ENCODE measurements around the gene MBLAC2. TPM values are rescaled to one million over a fixed set of nuclear protein-coding genes. Genes with fewer than 3 reads are reported as not detected.

The MBLAC2 gene
- polyA plus RNA-seq, 1 donor from 2014 or later, result 13.8 TPM

- H3K9me3 ChIP-seq (ENCODE audit: low read length), result no peaks in the 10 kb centered on the region
- peak overlapping the region; percentile 88 for H3K4me2 ChIP-seq (ENCODE audit: low read length)
- H3K9me2 ChIP-seq (ENCODE audit: insufficient read depth, low read length), result no peaks in the 10 kb centered on the region
- no peak overlapping the region for H3K27ac ChIP-seq (ENCODE audit: low read length)
- H3K36me3 ChIP-seq (ENCODE audit: insufficient read depth, low read length), result no peaks in the 10 kb centered on the region
- peaks cover 10% of the 10 kb centered on the region for H3K27me3 ChIP-seq (ENCODE audit: insufficient read depth, low read depth, low read length)
- no peaks in the 10 kb centered on the region for H4K20me1 ChIP-seq (ENCODE audit: insufficient read depth)
- no peak overlapping the region for H2AFZ ChIP-seq (ENCODE audit: low read depth, low read length)
- peaks cover 15% of the 10 kb centered on the region for H3K79me2 ChIP-seq (replicated peaks; ENCODE audit: insufficient read depth, low read length)
- H3K4me3 ChIP-seq (ENCODE audit: low read length), result peak overlapping the region; percentile 91
- H3F3A ChIP-seq (ENCODE audit: insufficient read depth, low read length, poor library complexity, severe bottlenecking), result peaks cover 3% of the 10 kb centered on the region
- no peak overlapping the region for H3K9ac ChIP-seq (ENCODE audit: low read length)
- no peak for TF ChIP-seq RAD21 (conservative IDR thresholded peaks at IDR 0.05)
- TF ChIP-seq TAF1 (IDR thresholded peaks at IDR 0.05; ENCODE audit: low read depth), result no peak
- TF ChIP-seq SMC3 (conservative IDR thresholded peaks at IDR 0.05; ENCODE audit: poor library complexity), result no peak
- TF ChIP-seq, protein P1, sequence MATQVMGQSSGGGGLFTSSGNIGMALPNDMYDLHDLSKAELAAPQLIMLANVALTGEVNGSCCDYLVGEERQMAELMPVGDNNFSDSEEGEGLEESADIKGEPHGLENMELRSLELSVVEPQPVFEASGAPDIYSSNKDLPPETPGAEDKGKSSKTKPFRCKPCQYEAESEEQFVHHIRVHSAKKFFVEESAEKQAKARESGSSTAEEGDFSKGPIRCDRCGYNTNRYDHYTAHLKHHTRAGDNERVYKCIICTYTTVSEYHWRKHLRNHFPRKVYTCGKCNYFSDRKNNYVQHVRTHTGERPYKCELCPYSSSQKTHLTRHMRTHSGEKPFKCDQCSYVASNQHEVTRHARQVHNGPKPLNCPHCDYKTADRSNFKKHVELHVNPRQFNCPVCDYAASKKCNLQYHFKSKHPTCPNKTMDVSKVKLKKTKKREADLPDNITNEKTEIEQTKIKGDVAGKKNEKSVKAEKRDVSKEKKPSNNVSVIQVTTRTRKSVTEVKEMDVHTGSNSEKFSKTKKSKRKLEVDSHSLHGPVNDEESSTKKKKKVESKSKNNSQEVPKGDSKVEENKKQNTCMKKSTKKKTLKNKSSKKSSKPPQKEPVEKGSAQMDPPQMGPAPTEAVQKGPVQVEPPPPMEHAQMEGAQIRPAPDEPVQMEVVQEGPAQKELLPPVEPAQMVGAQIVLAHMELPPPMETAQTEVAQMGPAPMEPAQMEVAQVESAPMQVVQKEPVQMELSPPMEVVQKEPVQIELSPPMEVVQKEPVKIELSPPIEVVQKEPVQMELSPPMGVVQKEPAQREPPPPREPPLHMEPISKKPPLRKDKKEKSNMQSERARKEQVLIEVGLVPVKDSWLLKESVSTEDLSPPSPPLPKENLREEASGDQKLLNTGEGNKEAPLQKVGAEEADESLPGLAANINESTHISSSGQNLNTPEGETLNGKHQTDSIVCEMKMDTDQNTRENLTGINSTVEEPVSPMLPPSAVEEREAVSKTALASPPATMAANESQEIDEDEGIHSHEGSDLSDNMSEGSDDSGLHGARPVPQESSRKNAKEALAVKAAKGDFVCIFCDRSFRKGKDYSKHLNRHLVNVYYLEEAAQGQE (IDR thresholded peaks at IDR 0.05; ENCODE audit: borderline replicate concordance), result no peak
- no peak for TF ChIP-seq EZH2 (IDR thresholded peaks at IDR 0.05; ENCODE audit: borderline replicate concordance, insufficient read depth, low read length, poor library complexity, severe bottlenecking)
- no peak for TF ChIP-seq POLR2AphosphoS5 (IDR thresholded peaks at IDR 0.05)
- TF ChIP-seq, protein P2, sequence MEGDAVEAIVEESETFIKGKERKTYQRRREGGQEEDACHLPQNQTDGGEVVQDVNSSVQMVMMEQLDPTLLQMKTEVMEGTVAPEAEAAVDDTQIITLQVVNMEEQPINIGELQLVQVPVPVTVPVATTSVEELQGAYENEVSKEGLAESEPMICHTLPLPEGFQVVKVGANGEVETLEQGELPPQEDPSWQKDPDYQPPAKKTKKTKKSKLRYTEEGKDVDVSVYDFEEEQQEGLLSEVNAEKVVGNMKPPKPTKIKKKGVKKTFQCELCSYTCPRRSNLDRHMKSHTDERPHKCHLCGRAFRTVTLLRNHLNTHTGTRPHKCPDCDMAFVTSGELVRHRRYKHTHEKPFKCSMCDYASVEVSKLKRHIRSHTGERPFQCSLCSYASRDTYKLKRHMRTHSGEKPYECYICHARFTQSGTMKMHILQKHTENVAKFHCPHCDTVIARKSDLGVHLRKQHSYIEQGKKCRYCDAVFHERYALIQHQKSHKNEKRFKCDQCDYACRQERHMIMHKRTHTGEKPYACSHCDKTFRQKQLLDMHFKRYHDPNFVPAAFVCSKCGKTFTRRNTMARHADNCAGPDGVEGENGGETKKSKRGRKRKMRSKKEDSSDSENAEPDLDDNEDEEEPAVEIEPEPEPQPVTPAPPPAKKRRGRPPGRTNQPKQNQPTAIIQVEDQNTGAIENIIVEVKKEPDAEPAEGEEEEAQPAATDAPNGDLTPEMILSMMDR (IDR thresholded peaks at IDR 0.05; ENCODE audit: poor library complexity, severe bottlenecking), result no peak
- no peak for TF ChIP-seq MXI1 (conservative IDR thresholded peaks at IDR 0.05; ENCODE audit: poor library complexity, severe bottlenecking)
- no peak for TF ChIP-seq EP300 (conservative IDR thresholded peaks at IDR 0.05; ENCODE audit: poor library complexity, severe bottlenecking)
Measured at GRCh38 chr5:90475436-90475980, 937 bp upstream of the MBLAC2 start.

DNA sequence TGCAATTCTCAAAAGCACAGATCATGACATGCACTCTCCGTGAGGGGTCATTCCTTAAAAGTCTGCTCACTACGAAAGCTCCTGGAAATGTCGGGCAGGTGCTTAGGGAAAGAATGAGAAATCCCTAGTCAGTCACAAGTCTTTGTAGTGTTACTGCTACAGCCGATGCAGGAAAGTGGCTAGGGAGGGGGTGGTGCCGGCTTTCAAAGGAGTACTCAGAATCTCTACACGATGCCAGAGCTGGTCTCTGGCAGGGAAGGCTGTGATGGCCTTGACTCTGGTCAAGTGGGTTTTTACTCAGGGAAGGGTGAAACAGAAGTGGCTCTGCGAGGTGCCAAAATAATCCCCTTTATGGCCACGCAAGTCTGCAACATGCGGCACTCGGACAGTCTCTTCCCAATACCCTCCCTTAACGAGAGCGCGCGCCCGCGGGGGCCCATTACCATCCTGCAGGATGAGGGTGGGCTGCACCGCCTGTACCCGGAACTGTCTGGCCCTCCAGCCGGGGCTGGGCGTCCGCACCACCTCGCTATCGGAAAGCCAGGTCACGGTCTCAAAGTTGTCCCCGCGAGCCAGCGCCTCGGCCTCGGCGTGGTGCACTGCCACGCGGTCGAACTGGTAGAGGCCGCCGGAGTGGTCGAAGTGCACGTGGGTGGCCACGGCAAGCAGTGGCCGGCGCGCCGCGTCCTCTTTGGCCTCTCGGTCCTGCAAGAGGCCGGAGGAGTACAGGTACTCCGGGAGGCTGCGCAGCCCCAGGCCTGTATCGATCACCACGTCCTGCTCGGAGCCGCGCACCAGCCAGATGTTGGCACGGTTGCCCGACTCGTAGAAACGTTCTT is 956 bp downstream of the MBLAC2 start:
- Histone ChIP-seq H3K4me3 (ENCODE audit: low read length) (peak overlapping the region; percentile 91), H3K79me2 (replicated peaks; ENCODE audit: insufficient read depth, low read length) (peaks cover 15% of the 10 kb centered on the region), H3K9me2 (ENCODE audit: insufficient read depth, low read length) (no peaks in the 10 kb centered on the region), H3F3A (ENCODE audit: insufficient read depth, low read length, poor library complexity, severe bottlenecking) (peaks cover 3% of the 10 kb centered on the region), H3K27ac (ENCODE audit: low read length) (peak overlapping the region; percentile 73), H3K9me3 (ENCODE audit: low read length) (no peaks in the 10 kb centered on the region), H4K20me1 (ENCODE audit: insufficient read depth) (no peaks in the 10 kb centered on the region), H3K27me3 (ENCODE audit: insufficient read depth, low read depth, low read length) (peaks cover 10% of the 10 kb centered on the region), H3K9ac (ENCODE audit: low read length) (peak overlapping the region; percentile 74), H3K4me2 (ENCODE audit: low read length) (peak overlapping the region; percentile 95), H3K36me3 (ENCODE audit: insufficient read depth, low read length) (no peaks in the 10 kb centered on the region), H2AFZ (ENCODE audit: low read depth, low read length) (peak overlapping the region; percentile 87)
- TF ChIP-seq SMC3 (conservative IDR thresholded peaks at IDR 0.05; ENCODE audit: poor library complexity), result no peak
- TF ChIP-seq MXI1 (conservative IDR thresholded peaks at IDR 0.05; ENCODE audit: poor library complexity, severe bottlenecking), result peak; percentile 88

Data from neural cell (in vitro differentiated cells).